Left renal pelvis (tissue), 4 donors: ENCODE results near the gene APOL4. TPM values are rescaled to one million over a fixed set of nuclear protein-coding genes. Genes with fewer than 3 reads are reported as not detected.
"Not testable (repeated sequence)": the region's sequence is repeated elsewhere in the genome, so short reads cannot be mapped to it uniquely, and the experiment has no call there.

Experiments used
- DNase-seq, 4 donors: peaks; one replicate each; pipeline ENCODE4 v3.0.0-alpha.2; 2013; ENCODE audit warnings: low read depth in 4 of 4, low spot score in 3 of 4
- polyA plus RNA-seq, 4 donors: library from polyadenylated mRNA; unstranded; fragments of 120-200 nt; gene quantifications; one replicate each; pipeline ENCODE4 v1.2.1, GENCODE V29; 2013; ENCODE audit not compliant: insufficient read length in 4 of 4

APOL4 gene
- polyA plus RNA-seq, 4 donors: 7.3 to 27.6 (median 9.4) TPM

DNA sequence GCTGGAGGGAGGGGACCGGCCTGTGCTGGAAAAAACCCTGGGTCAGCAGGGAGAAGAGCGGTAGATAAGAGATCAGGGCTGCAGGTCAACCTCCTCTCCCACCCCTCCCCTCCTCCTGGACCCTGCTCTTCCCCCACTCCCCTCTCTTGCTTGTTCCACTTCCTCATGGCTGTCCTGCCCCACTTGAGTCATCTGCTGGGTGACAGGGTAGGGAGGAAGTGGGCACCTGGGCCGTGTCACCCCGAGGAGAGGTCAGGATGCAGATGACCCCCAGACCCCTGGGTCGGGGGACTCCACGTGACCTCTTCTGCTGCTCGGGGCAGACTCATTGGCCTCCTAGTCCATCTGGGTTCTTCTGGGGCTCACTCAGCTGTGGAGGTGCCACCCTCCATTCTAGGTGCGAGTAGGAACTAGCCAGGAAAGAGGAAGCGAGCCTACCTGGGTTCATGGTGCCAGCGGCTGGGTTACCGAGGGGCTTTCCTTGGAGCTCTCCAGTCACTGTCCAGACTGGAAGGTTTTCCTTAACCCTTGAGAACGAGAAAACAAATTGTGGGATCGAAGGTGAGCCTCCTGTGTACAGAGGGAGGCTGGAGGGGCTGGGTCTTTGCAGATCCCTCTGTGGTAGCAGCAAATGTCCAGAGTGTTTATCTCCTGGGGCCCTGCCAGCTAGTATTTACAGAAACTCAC, 31.2 kb upstream of the APOL4 start:
- DNase-seq: no peak

DNA sequence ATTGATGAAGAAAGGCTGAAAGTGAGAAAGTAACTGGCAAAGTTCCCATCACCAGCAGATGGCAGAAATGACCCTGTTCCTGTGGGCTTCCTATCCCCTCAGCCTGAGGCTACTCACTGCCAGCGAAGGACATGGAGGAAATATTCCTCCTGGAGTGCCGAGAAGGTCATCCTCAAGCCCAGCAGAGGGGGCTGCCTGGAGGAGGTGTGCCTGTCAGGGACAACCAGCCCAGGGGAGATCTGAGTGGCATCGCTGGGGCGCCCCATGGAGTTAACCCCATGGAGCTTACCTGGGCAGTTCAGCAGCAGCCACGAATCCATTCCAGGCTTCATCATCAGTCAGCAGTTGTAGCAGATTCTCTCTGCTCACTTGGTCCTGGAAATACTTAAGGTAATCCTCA, 29.4 kb upstream of the APOL4 start:
- DNase-seq: not testable (repeated sequence)

GRCh38 chr22:36229649-36230048, 28.0 kb upstream of the APOL4 start:
- DNase-seq: not testable (repeated sequence)

- no peak for DNase-seq
These were observed 27.3 kb upstream of the APOL4 start for GRCh38 chr22:36228944-36229343.

GRCh38 chr22:36228369-36228768, 26.8 kb upstream of the APOL4 start:
- DNase-seq: not testable (repeated sequence)

DNA sequence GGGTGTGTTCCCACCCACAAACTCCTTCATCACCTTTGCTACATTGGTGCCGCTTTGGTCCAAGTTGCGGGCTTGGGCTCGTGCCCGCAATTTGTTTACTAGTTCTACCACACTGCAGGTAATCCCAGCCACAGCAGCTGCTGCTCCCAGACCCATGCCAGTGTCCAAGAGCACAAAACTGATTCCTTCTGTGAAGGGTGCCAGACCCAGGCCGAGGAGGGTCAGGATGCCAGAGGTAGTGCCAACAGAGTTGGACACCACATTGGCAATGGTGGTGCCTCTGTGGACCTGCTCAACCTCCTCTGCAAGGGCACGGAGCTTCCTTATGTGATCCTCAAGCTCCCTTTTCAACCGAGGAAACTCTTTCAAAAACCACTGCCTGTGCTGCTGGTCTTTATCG, 26.2 kb upstream of the APOL4 start:
- DNase-seq: no peak

- no peak for DNase-seq
These were observed 25.8 kb upstream of the APOL4 start for GRCh38 chr22:36227396-36227795.

- no peak for DNase-seq
These were observed 24.6 kb upstream of the APOL4 start for GRCh38 chr22:36226189-36226588.

DNA sequence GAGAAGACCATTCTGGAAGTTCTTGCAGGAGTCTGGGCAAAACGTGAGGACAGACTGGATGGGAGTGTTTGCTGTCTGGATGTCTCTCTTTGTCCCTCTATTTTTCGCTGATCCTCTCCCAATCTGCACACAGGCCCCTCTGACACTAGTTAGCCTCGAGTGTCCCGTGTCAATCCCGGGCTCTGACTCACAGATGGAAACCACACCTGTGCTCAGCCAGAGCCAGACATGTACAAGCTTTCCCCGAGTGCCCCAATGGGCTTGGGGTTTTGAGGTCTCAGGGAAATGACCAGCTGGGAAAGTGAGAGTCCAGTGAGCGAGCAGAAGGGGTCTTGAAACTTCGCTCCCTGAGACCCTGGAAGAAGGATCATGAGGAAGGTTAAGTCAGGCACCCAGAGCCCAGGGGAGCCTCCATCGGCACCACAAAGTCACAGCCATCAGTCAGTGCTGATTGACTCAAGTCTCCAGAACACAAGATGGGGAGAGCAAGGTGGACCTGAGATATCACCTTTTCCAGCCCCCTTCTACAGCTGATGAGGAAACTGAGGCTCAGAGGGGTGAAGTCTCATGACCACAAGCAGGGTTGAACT, 23.8 kb upstream of the APOL4 start:
- DNase-seq: no peak

GRCh38 chr22:36224245-36224644, 22.6 kb upstream of the APOL4 start:
- no peak for DNase-seq

- no peak for DNase-seq
These were observed 21.9 kb upstream of the APOL4 start for GRCh38 chr22:36223504-36223903.

DNA sequence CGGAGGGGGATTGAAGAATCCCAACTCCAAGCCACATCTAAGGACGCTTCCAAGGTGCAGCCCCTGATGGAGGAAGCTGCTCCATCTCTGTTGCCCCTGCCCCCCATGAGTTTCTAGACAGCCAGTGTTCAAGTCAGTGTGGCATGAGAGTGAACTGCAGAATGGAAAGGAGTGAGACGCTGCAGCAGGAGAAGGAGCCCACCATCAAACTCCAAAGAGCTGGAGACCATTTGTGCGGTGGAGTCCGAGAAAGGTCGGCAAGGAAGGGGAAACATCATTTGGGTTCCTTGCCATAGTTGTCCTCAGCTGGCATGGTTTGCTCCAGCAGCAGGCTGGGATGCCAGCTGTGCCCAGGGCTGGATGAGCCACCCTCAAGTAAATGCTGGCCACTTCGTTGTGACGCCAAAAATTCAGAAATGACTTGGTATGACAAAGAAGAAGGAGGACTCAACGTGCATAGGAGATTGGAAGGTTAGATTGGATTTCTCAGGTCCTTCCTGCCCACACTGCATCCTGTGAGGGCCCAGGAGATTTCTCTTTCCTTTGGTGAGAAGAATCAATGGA, 21.4 kb upstream of the APOL4 start:
- no peak for DNase-seq

GRCh38 chr22:36221799-36222751, 20.5 kb upstream of the APOL4 start:
- DNase-seq: no peak

GRCh38 chr22:36220451-36220921, 18.9 kb upstream of the APOL4 start:
- DNase-seq: no peak

- no peak for DNase-seq
These were observed 17.1 kb upstream of the APOL4 start for GRCh38 chr22:36218648-36219193.

DNA sequence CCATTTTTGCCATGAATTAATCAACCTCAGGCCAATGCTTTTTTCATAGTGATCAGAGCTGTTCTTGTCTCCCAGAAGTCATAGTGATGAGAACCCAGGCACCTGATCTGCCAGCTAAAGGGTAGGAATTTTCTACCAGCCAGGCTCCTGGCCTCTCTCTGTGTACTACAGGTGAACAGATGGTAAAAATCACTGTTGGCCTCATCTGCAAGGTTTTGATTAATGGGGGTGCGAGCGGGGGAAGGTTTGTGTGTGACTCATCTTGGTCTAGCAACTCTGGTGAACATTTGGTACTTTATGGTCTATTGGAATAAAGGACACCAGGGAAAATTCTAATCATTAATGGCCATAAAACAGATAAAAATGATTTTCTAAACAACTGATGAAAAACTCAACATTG, 14.4 kb upstream of the APOL4 start:
- DNase-seq: no peak

GRCh38 chr22:36213586-36213985, 12.0 kb upstream of the APOL4 start:
- no peak for DNase-seq

DNA sequence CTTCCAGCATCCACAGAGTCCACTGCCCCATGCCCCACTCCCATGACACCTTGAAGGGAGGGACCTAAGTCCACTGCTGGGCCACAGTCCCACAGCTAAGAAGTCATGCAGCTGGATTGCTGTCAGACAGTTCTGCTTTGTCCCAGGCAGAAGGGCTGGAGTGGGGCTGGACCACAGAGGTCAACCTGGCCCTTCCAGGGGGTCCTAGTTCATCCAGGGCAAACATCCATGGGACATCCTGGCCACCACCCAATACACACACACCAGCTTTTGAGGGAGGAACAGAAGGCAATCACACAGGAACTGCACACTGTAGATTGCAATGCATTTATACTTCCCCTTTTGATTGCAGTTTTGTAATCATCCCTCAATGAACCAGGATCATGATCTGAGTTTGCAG, 11.3 kb upstream of the APOL4 start:
- DNase-seq: no peak

- no peak for DNase-seq
These were observed 9.7 kb upstream of the APOL4 start for GRCh38 chr22:36211237-36211861.

DNA sequence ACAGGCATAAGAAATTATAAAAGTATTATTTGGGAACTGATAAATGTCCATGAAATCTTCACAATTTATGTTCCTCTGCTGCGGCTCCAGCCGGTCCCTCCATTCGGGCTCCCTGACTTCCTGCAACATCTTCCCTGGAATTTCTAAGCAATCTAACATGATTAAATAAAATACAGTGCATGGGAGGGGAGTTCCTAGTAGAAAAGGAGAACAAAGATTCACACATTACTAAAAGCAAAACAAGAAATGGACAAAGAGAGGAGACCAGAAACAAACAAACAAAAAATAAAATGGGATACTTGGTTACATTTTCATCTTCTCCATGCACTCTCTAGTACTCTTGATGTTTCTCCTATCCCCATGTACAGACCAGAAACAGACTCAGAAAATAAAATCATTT, 8.6 kb upstream of the APOL4 start:
- no peak for DNase-seq
